Suprapubic skin (tissue), 4 donors: ENCODE results near the gene MSRB1. TPM values are rescaled to one million over a fixed set of nuclear protein-coding genes. Genes with fewer than 3 reads are reported as not detected.

Experiments used
- DNase-seq, 2 donors: peaks; one replicate each; pipeline ENCODE4 v3.0.0-alpha.2; 2019; ENCODE audit warnings: low spot score in 2 of 2
- H3K27ac ChIP-seq: fragments of 200-600 bp; sonication (generic); one replicate; pipeline ENCODE4 v1.5.1; 2019
- H3K27me3 ChIP-seq: fragments of 200-600 bp; sonication (generic); one replicate; pipeline ENCODE4 v1.5.1; 2019
- H3K36me3 ChIP-seq: fragments of 200-600 bp; sonication (generic); one replicate; pipeline ENCODE4 v1.5.1; 2019
- H3K4me1 ChIP-seq: fragments of 200-600 bp; sonication (generic); one replicate; pipeline ENCODE4 v1.5.1; 2019
- H3K4me3 ChIP-seq: fragments of 200-600 bp; sonication (generic); one replicate; pipeline ENCODE4 v1.5.1; 2019; ENCODE audit warnings: mild to moderate bottlenecking
- H3K9me3 ChIP-seq: fragments of 200-600 bp; sonication (generic); one replicate; pipeline ENCODE4 v1.5.1; 2019
- CTCF ChIP-seq, 2 donors: fragments of 200-600 bp in 1 of 2; fragments of 450-650 bp in 1 of 2; sonication (generic) in 1 of 2; IDR thresholded peaks; one replicate each; pipeline ENCODE4 v1.5.1; 2016 to 2019; ENCODE audit warnings: antibody characterized with exemption in 2 of 2, mild to moderate bottlenecking in 1 of 2, moderate library complexity in 1 of 2
- EP300 ChIP-seq: sonication (generic); formaldehyde crosslinking; IDR thresholded peaks from one replicate; pipeline ENCODE4 v1.6.1; 2017; ENCODE audit warnings: antibody characterized with exemption
- POLR2A ChIP-seq, 2 donors: fragments of 450-650 bp; IDR thresholded peaks; one replicate each; pipeline ENCODE4 v1.6.1; 2017; ENCODE audit warnings: antibody characterized with exemption in 2 of 2, mild to moderate bottlenecking in 2 of 2, moderate library complexity in 2 of 2
- POLR2AphosphoS5 ChIP-seq, 3 donors: sonication (generic); formaldehyde crosslinking; IDR thresholded peaks; one replicate each; pipeline ENCODE4 v1.6.1; 2017; ENCODE audit warnings: antibody characterized with exemption in 3 of 3
- WGBS: methylation state at CpG from one replicate; pipeline ENCODE4 v1.1.5; 2018; 5-methylcytosine and 5-hydroxymethylcytosine counted together
- total RNA-seq, 4 donors: library from RNA; depleted of rRNA; stranded (reverse); fragments of >200 nt; gene quantifications; one replicate each; pipeline ENCODE4 v1.1.0, GENCODE V29; 2016

The MSRB1 gene
- total RNA-seq, 4 donors from 2014 or later: 14.9 to 28.6 (median 23.5) TPM

- no peak for DNase-seq
- Histone ChIP-seq H3K27me3 (peaks cover 28% of the 10 kb centered on the region), H3K27ac (no peak overlapping the region), H3K9me3 (no peaks in the 10 kb centered on the region), H3K4me1 (peaks cover 34% of the 10 kb centered on the region), H3K36me3 (no peaks in the 10 kb centered on the region), H3K4me3 (no peak overlapping the region)
- 100% methylated on average over 2 of the region's 5 CpGs for WGBS
- TF ChIP-seq POLR2A (IDR thresholded peaks at IDR 0.05) (no peak), CTCF (IDR thresholded peaks at IDR 0.05) (no peak), EP300 (no peak), POLR2AphosphoS5 (IDR thresholded peaks at IDR 0.05) (no peak)
Measured at GRCh38 chr16:1906846-1907165, 36.2 kb downstream of the MSRB1 start.

GRCh38 chr16:1906055-1906845, 36.7 kb downstream of the MSRB1 start:
- H3K9me3 ChIP-seq: no peaks in the 10 kb centered on the region
- H3K27me3 ChIP-seq: peaks cover 25% of the 10 kb centered on the region
- H3K27ac ChIP-seq: peak overlapping the region; percentile 39
- TF ChIP-seq CTCF (IDR thresholded peaks at IDR 0.05) (no peak), POLR2A (IDR thresholded peaks at IDR 0.05) (no peak), POLR2AphosphoS5 (IDR thresholded peaks at IDR 0.05) (no peak), EP300 (no peak)
- 29% methylated on average over 31 of the region's 31 CpGs for WGBS
- peak overlapping the region; percentile 2 for H3K4me3 ChIP-seq
- H3K36me3 ChIP-seq: no peaks in the 10 kb centered on the region
- H3K4me1 ChIP-seq: peaks cover 29% of the 10 kb centered on the region
- no peak for DNase-seq

GRCh38 chr16:1903845-1904840, 38.9 kb downstream of the MSRB1 start:
- H3K9me3 ChIP-seq: no peaks in the 10 kb centered on the region
- 62% methylated on average over 14 of the region's 22 CpGs for WGBS
- H3K27ac ChIP-seq: no peak overlapping the region
- peaks cover 23% of the 10 kb centered on the region for H3K27me3 ChIP-seq
- DNase-seq: no peak
- H3K36me3 ChIP-seq: no peaks in the 10 kb centered on the region
- TF ChIP-seq POLR2AphosphoS5 (IDR thresholded peaks at IDR 0.05) (no peak), POLR2A (IDR thresholded peaks at IDR 0.05) (no peak), CTCF (IDR thresholded peaks at IDR 0.05) (no peak), EP300 (no peak)
- H3K4me1 ChIP-seq: peaks cover 25% of the 10 kb centered on the region
- H3K4me3 ChIP-seq: no peak overlapping the region

GRCh38 chr16:1903220-1903574, 39.8 kb downstream of the MSRB1 start:
- 54% methylated on average over 7 of the region's 13 CpGs for WGBS
- Histone ChIP-seq H3K4me3 (no peak overlapping the region), H3K27me3 (peaks cover 21% of the 10 kb centered on the region), H3K27ac (no peak overlapping the region), H3K36me3 (no peaks in the 10 kb centered on the region), H3K4me1 (peaks cover 25% of the 10 kb centered on the region), H3K9me3 (no peaks in the 10 kb centered on the region)
- TF ChIP-seq POLR2AphosphoS5 (IDR thresholded peaks at IDR 0.05) (no peak), CTCF (IDR thresholded peaks at IDR 0.05) (no peak), EP300 (no peak), POLR2A (IDR thresholded peaks at IDR 0.05) (no peak)
- no peak for DNase-seq
